ENCODE measurements around the gene ICA1.
A peak's percentile ranks its signal among the peaks of the same experiment; 100 is the strongest.

Gene ICA1

DNA sequence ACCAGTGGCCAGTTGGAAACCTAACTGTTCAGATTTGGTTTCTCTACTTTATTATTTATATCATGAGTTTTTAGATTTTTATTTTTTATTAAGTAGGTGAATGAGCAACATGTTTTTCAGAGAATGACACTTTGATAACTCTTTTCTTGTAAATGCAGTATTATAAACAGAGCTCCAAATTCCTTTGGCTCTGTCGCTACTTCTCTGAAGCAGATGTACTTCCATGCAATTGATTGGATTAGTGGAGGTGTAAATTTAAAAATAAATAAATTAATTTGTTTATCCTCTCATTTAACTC is 34.3 kb upstream of the ICA1 start:
- no peak for DNase-seq (ENCODE audit: low spot score)
- in situ Hi-C loops (cut with MboI; ENCODE audit: low pct_unique_long_range_greater_than_20kb, low sequenced_read_pairs, unreplicated experiment): no loop called here
- no peak for TF ChIP-seq CTCF (IDR thresholded peaks at IDR 0.05; ENCODE audit: extremely low read depth, insufficient read depth, missing control alignments)

GRCh38 chr7:8295638-8296361 is 33.8 kb upstream of the ICA1 start:
- in situ Hi-C loops (cut with MboI; ENCODE audit: low pct_unique_long_range_greater_than_20kb, low sequenced_read_pairs, unreplicated experiment): no loop called here
- peak; percentile 77 for TF ChIP-seq CTCF (IDR thresholded peaks at IDR 0.05; ENCODE audit: extremely low read depth, insufficient read depth, missing control alignments)
- DNase-seq (ENCODE audit: low spot score): peak; percentile 79

- DNase-seq (ENCODE audit: low spot score): no peak
- TF ChIP-seq CTCF (IDR thresholded peaks at IDR 0.05; ENCODE audit: extremely low read depth, insufficient read depth, missing control alignments): no peak
- in situ Hi-C loops (cut with MboI; ENCODE audit: low pct_unique_long_range_greater_than_20kb, low sequenced_read_pairs, unreplicated experiment): no loop called here
These were observed 29.6 kb upstream of the ICA1 start for GRCh38 chr7:8291397-8292141.

GRCh38 chr7:8290645-8291308 is 28.8 kb upstream of the ICA1 start:
- no peak for DNase-seq (ENCODE audit: low spot score)
- no peak for TF ChIP-seq CTCF (IDR thresholded peaks at IDR 0.05; ENCODE audit: extremely low read depth, insufficient read depth, missing control alignments)
- in situ Hi-C loops (cut with MboI; ENCODE audit: low pct_unique_long_range_greater_than_20kb, low sequenced_read_pairs, unreplicated experiment): no loop called here

DNA sequence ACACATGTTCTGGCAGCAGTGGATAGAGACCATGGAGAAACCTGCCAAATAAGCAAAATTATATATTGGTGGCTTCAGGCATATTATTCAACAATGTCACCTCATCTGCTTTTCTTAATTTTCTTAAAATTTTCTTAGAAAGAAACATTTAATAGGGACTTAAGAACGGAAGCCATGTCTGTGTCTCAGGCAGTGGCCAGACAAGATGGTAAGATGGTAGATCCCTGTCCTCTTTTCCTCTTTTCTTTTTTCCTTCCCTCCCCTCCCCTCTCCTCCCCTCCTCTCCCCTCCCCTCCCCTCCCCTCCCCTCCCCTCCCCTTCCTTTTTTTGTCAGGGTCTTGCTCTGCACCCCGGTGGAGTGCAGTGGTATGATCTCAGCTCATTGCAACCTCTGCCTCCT is 24.2 kb upstream of the ICA1 start:
- TF ChIP-seq CTCF (IDR thresholded peaks at IDR 0.05; ENCODE audit: extremely low read depth, insufficient read depth, missing control alignments): no peak
- no peak for DNase-seq (ENCODE audit: low spot score)
- in situ Hi-C loops (cut with MboI; ENCODE audit: low pct_unique_long_range_greater_than_20kb, low sequenced_read_pairs, unreplicated experiment): no loop called here

DNA sequence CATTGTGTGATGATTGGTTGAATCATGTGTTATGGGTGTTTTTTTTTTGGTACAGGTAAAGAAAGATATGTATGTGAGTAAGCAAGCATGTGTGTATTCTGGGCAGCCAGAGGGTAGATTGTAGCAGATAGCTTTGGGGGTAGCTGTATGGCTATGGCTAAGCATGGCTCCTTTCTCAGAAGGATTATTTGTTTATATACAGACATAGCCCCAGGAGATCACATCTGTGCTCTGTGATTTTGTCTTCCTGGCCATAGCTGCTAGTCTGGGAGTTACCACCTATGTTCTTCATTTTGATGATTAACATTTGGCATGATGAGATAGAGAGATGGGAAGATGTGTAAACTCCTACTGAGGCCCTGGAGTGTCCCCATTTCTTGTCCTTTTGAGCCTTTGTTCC is 23.2 kb upstream of the ICA1 start:
- TF ChIP-seq CTCF (IDR thresholded peaks at IDR 0.05; ENCODE audit: extremely low read depth, insufficient read depth, missing control alignments): no peak
- in situ Hi-C loops (cut with MboI; ENCODE audit: low pct_unique_long_range_greater_than_20kb, low sequenced_read_pairs, unreplicated experiment): no loop called here
- DNase-seq (ENCODE audit: low spot score): no peak
